GM12864 (cell line): ENCODE measurements around the gene BAD.

Source experiments
- DNase-seq: peaks from one replicate; pipeline ENCODE4 v3.0.0-alpha.2; 2011; ENCODE audit warnings: low read depth
- H3K4me3 ChIP-seq: 2 replicates; pipeline ENCODE4 v1.5.1; 2011; ENCODE audit warnings: mild to moderate bottlenecking, low read depth, low read length, control low read depth
- TF ChIP-seq, protein P1 (sequence below): IDR thresholded peaks from 2 replicates; pipeline ENCODE4 v1.5.1; 2011; ENCODE audit warnings: low read depth, mild to moderate bottlenecking, moderate library complexity, low read length, control low read depth, inconsistent platforms; ENCODE audit errors: missing control alignments

BAD gene

DNA sequence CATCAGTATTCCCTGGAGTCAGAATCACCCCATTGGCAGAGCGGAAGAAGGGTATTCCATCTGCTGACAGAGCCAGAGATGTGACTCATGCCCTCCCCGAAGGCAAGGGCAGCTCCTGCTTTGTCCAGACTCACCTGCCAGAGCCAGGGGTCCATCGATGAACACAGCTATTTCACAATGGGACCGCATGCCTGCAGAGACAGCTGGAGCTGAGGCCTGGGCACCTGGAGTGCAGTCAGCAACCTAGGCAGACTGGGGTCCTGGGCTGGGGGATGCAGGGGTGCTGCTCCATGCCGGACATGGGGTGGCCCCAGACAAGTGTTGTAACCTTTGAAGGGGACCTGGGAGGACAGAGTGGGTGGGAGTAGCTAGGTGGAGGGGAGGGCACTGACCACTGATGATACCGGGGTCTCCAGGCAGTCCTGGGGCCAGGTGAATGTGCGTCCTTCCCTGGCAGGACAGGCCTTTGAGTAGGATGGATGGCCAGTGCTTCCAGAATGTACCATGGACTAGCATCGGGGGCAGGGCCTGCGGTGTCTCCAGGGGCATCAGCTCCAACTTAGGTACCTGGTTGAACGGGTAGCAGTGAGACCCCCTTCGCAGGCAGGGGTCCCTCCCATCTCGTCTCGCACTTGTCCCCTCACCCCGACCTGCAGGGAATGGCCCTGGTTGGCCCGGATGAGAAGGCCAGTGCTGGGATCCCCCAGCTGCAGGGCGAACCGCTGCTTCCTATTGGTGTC is 60.1 kb downstream of the BAD start:
- no peak for DNase-seq
- TF ChIP-seq, protein P1, sequence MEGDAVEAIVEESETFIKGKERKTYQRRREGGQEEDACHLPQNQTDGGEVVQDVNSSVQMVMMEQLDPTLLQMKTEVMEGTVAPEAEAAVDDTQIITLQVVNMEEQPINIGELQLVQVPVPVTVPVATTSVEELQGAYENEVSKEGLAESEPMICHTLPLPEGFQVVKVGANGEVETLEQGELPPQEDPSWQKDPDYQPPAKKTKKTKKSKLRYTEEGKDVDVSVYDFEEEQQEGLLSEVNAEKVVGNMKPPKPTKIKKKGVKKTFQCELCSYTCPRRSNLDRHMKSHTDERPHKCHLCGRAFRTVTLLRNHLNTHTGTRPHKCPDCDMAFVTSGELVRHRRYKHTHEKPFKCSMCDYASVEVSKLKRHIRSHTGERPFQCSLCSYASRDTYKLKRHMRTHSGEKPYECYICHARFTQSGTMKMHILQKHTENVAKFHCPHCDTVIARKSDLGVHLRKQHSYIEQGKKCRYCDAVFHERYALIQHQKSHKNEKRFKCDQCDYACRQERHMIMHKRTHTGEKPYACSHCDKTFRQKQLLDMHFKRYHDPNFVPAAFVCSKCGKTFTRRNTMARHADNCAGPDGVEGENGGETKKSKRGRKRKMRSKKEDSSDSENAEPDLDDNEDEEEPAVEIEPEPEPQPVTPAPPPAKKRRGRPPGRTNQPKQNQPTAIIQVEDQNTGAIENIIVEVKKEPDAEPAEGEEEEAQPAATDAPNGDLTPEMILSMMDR = no peak
- peak overlapping the region; percentile 62 for H3K4me3 ChIP-seq

DNA sequence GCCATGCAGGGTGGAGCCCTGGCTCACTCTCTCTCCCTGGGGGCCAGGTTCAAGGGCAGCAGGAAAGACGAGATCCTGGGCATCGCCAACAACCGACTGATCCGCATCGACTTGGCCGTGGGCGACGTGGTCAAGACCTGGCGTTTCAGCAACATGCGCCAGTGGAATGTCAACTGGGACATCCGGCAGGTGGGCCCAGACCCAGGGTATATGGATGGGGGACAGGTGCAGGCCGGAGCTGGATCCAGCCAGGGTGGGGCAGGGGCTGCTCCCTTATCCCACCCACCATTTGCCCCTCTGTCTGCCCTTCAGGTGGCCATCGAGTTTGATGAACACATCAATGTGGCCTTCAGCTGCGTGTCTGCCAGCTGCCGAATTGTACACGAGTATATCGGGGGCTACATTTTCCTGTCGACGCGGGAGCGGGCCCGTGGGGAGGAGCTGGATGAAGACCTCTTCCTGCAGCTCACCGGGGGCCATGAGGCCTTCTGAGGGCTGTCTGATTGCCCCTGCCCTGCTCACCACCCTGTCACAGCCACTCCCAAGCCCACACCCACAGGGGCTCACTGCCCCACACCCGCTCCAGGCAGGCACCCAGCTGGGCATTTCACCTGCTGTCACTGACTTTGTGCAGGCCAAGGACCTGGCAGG is 61.3 kb downstream of the BAD start:
- TF ChIP-seq, protein P1 = no peak
- H3K4me3 ChIP-seq = no peak overlapping the region
- DNase-seq = no peak

DNA sequence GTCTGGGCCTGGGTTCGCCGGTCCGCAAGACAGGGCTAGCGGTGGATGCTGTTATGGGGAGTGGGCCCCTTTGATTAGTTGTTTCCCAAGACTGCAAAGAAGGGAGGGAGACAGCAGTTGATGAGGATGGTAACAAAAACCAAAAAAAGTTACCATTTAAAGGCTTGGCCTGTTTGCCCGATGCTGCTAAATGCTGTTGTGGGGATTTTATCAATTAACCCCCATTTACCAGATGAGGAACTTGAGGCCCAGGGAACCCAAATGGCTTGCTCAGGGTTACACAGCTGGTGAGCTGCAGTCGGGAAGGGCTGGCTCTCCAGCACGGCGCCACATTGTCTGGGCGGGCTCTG is 61.8 kb downstream of the BAD start:
- DNase-seq = no peak
- TF ChIP-seq, protein P1 = no peak
- H3K4me3 ChIP-seq = no peak overlapping the region

DNA sequence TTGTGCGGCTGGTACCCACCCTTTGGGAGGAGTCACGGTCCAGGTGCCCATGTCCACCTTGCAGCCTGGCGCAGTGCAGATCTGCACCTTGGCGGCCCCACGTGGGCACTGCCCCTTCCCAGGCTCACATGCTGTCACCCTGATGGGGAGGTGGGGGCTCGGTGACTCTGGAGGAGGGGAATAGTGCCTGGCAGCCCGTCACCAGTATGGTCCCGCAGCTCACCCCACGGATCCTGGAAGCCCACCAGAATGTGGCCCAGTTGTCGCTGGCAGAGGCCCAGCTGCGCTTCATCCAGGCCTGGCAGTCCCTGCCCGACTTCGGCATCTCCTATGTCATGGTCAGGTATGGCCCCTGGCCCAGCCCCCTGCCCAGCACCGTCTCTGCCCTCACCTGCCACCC is 63.7 kb downstream of the BAD start:
- H3K4me3 ChIP-seq = no peak overlapping the region
- DNase-seq = no peak
- TF ChIP-seq, protein P1 = no peak

DNA sequence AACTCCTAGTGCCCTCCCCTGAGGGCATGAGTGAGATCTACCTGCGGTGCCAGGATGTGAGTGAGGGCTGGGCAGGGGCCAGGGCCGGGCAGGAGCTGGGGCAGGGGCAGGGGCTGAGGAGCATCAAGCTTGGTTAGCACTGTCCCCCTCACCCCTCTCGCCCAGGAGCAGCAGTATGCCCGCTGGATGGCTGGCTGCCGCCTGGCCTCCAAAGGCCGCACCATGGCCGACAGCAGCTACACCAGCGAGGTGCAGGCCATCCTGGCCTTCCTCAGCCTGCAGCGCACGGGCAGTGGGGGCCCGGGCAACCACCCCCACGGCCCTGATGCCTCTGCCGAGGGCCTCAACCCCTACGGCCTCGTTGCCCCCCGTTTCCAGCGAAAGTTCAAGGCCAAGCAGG is 64.2 kb downstream of the BAD start:
- TF ChIP-seq, protein P1 = no peak
- H3K4me3 ChIP-seq = no peak overlapping the region
- no peak for DNase-seq
